ENCODE results near the gene APP.

The APP gene

GRCh38 chr21:26179501-26179900, 8.9 kb upstream of the APP start:
- Mint-ChIP-seq H3K9me3 (peaks cover 8% of the 10 kb centered on the region), H3K27me3 (ENCODE audit: low read depth) (no peaks in the 10 kb centered on the region), H3K4me1 (no peaks in the 10 kb centered on the region), H3K4me3 (no peak overlapping the region), H3K27ac (no peak overlapping the region), H3K36me3 (ENCODE audit: low read depth) (no peaks in the 10 kb centered on the region)
- TF ChIP-seq CTCF (IDR thresholded peaks at IDR 0.05; ENCODE audit: unreplicated experiment in 3 of 3), result no peak

DNA sequence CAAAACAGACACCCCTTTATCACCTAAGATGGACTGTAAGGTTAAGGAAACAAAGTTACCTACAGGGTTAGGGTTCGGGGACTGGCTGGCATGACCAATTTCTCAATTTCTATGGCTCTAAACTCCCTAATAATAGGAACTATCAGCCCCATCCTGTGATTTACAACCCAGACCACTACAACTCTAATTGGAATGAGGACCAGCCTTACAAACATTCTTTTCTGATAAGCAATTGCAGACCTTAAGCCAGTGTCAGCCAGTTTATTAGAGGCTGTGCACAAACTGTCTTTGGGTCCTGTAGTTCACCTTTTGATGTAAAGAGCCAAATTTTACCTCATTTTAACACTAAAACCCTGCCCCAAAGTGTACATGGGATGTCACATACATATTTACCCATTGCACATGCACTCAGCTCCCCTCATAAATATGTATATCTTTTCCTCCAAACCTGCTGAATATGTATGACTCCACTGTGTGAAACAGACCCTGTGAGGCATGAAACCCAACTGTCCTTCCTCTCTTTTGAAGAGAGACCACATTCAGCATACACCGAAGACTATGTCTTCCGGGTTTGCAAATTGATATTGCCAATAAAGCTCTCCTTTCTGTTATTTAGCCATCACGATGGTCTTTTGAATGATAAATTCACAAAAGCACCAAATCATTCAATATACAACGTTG, 7.3 kb upstream of the APP start:
- Mint-ChIP-seq H3K4me3 (no peak overlapping the region), H3K27me3 (ENCODE audit: low read depth) (peaks cover 3% of the 10 kb centered on the region), H3K4me1 (no peaks in the 10 kb centered on the region), H3K36me3 (ENCODE audit: low read depth) (no peaks in the 10 kb centered on the region), H3K27ac (no peak overlapping the region), H3K9me3 (no peaks in the 10 kb centered on the region)
- no peak for TF ChIP-seq CTCF (IDR thresholded peaks at IDR 0.05; ENCODE audit: unreplicated experiment in 3 of 3)

DNA sequence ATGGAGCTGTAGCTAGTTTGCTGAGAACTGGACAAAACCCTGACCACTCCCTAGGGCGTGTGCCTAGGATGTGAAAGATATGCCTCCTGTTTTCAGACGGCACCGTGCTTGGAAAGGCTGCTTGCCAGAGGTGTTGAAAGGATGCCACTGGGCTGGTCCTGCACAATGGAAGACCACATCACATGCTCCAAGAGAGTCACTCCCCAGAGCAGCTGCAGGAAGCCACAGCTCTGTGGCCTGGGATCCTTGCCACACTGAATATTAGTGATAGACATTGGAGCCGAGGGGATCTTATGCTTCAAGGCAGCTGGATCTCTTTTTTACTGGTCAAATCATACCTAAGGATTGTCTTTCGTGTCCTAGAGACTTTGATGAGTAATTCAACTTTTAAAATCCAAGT, 6.6 kb upstream of the APP start:
- Mint-ChIP-seq H3K4me3 (no peak overlapping the region), H3K36me3 (ENCODE audit: low read depth) (no peaks in the 10 kb centered on the region), H3K9me3 (no peaks in the 10 kb centered on the region), H3K27me3 (ENCODE audit: low read depth) (peaks cover 3% of the 10 kb centered on the region), H3K27ac (no peak overlapping the region), H3K4me1 (no peaks in the 10 kb centered on the region)
- TF ChIP-seq CTCF (IDR thresholded peaks at IDR 0.05; ENCODE audit: unreplicated experiment in 3 of 3), result no peak

- TF ChIP-seq CTCF (IDR thresholded peaks at IDR 0.05; ENCODE audit: unreplicated experiment in 3 of 3), result no peak
- peak overlapping the region; percentile 96 to 97 (median 96) for H3K4me3 Mint-ChIP-seq
- peaks cover 16% of the 10 kb centered on the region for H3K27me3 Mint-ChIP-seq (ENCODE audit: low read depth)
- H3K9me3 Mint-ChIP-seq, result no peaks in the 10 kb centered on the region
- no peaks in the 10 kb centered on the region for H3K36me3 Mint-ChIP-seq (ENCODE audit: low read depth)
- peaks cover 32% of the 10 kb centered on the region for H3K4me1 Mint-ChIP-seq
- H3K27ac Mint-ChIP-seq, result peak overlapping the region; percentile 77 to 88 (median 85)
These were observed 909 bp upstream of the APP start for GRCh38 chr21:26171258-26172100.

DNA sequence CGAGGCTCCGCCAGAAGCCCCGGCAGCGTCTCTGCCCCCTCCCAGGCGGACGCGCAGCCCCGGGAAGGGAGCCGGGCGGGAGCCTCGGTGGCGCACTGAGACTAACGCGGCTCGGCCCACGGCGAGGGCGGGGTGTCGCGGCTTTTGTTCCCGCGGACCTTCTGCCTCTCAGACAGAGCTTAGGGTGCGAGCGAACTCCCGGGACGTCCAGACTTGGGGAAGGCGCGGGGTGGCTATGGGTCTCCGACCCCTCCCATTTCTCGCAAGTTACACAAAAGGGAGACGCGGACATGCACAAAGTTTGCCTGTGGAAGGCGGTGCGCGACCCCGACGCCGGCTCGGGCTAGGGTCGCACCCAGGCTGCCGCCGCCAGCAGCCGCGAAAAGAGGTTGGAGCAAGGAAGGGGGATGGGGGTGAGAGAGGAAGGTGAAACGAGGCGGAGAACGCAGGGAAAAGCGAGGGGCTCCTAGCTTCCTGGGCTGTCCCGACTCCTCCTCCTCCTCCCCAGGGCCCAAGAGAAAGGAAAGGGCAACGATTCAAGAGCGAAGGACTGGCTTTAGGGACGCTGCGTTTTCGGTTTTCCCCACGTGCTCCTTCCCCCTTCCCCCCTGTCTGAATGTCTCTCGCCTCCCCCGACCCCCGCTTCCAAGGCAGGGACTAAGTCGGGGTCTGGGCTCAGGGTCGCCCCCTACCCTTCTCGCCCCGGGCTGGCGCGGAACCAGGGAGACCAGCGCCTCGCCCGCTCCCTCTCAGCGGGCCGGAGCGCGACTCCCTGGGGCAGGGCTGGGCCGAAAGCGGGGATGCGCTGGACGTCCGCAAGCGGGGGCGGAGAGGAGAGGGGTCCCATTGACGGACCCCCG, 729 bp downstream of the APP start:
- peaks cover 44% of the 10 kb centered on the region for H3K4me1 Mint-ChIP-seq
- H3K4me3 Mint-ChIP-seq, result peak overlapping the region; percentile 96 to 97 (median 96)
- no peaks in the 10 kb centered on the region for H3K36me3 Mint-ChIP-seq (ENCODE audit: low read depth)
- no peaks in the 10 kb centered on the region for H3K9me3 Mint-ChIP-seq
- TF ChIP-seq CTCF (IDR thresholded peaks at IDR 0.05; ENCODE audit: unreplicated experiment in 3 of 3), result no peak
- H3K27me3 Mint-ChIP-seq (ENCODE audit: low read depth), result peaks cover 16% of the 10 kb centered on the region
- H3K27ac Mint-ChIP-seq, result peak overlapping the region; percentile 91 to 98 (median 95)

Measured in nephron (organoid).